ENCODE data around the gene SLC2A13. TPM values are rescaled to one million over a fixed set of nuclear protein-coding genes. Genes with fewer than 3 reads are reported as not detected.
"Not testable (repeated sequence)": the region's sequence is repeated elsewhere in the genome, so short reads cannot be mapped to it uniquely, and the experiment has no call there.

Gene SLC2A13
- total RNA-seq, 1 experiment from 2014 or later, result 0.66 TPM

GRCh38 chr12:39798429-39798828 lies 307.5 kb downstream of the SLC2A13 start:
- DNase-seq, result no peak

GRCh38 chr12:39795481-39795880 lies 310.4 kb downstream of the SLC2A13 start:
- DNase-seq, result no peak
- Histone ChIP-seq H3K27me3 (no peaks in the 10 kb centered on the region), H3K9me3 (no peaks in the 10 kb centered on the region), H3K36me3 (no peaks in the 10 kb centered on the region), H3K4me3 (no peak overlapping the region)

More at GRCh38 chr12:39798429-39798828, 307.5 kb downstream of the SLC2A13 start:
- no peaks in the 10 kb centered on the region for H3K36me3 ChIP-seq
- H3K27me3 ChIP-seq, result no peaks in the 10 kb centered on the region
- H3K9me3 ChIP-seq, result no peaks in the 10 kb centered on the region
- no peak overlapping the region for H3K4me3 ChIP-seq

GRCh38 chr12:39792938-39793337 lies 312.9 kb downstream of the SLC2A13 start:
- Histone ChIP-seq H3K4me3 (no peak overlapping the region), H3K9me3 (no peaks in the 10 kb centered on the region), H3K27me3 (no peaks in the 10 kb centered on the region), H3K36me3 (no peaks in the 10 kb centered on the region)
- no peak for DNase-seq

- no peak overlapping the region for H3K4me3 ChIP-seq
- H3K27me3 ChIP-seq, result no peaks in the 10 kb centered on the region
- no peak for DNase-seq
- H3K9me3 ChIP-seq, result no peaks in the 10 kb centered on the region
- no peaks in the 10 kb centered on the region for H3K36me3 ChIP-seq
These were observed 317.6 kb downstream of the SLC2A13 start for GRCh38 chr12:39788239-39788638.

GRCh38 chr12:39785814-39786213 lies 320.1 kb downstream of the SLC2A13 start:
- not testable (repeated sequence) for H3K4me3 ChIP-seq, H3K27me3 ChIP-seq, H3K9me3 ChIP-seq, H3K36me3 ChIP-seq, DNase-seq

GRCh38 chr12:39782026-39782545 lies 323.8 kb downstream of the SLC2A13 start:
- Histone ChIP-seq H3K9me3 (no peaks in the 10 kb centered on the region), H3K4me3 (no peak overlapping the region), H3K27me3 (no peaks in the 10 kb centered on the region), H3K36me3 (no peaks in the 10 kb centered on the region)
- no peak for DNase-seq

GRCh38 chr12:39780913-39781446 lies 324.9 kb downstream of the SLC2A13 start:
- H3K27me3 ChIP-seq, result no peaks in the 10 kb centered on the region
- no peak for DNase-seq
- no peaks in the 10 kb centered on the region for H3K9me3 ChIP-seq
- H3K4me3 ChIP-seq, result no peak overlapping the region
- no peaks in the 10 kb centered on the region for H3K36me3 ChIP-seq

- Histone ChIP-seq H3K9me3 (no peaks in the 10 kb centered on the region), H3K27me3 (no peaks in the 10 kb centered on the region), H3K4me3 (no peak overlapping the region), H3K36me3 (no peaks in the 10 kb centered on the region)
- no peak for DNase-seq
These were observed 325.4 kb downstream of the SLC2A13 start for GRCh38 chr12:39780411-39780912.

GRCh38 chr12:39779768-39780340 lies 326.0 kb downstream of the SLC2A13 start:
- Histone ChIP-seq H3K4me3 (no peak overlapping the region), H3K9me3 (no peaks in the 10 kb centered on the region), H3K27me3 (no peaks in the 10 kb centered on the region), H3K36me3 (no peaks in the 10 kb centered on the region)
- DNase-seq, result no peak

GRCh38 chr12:39777465-39777864 lies 328.4 kb downstream of the SLC2A13 start:
- H3K9me3 ChIP-seq, result no peaks in the 10 kb centered on the region
- no peak overlapping the region for H3K4me3 ChIP-seq
- DNase-seq, result no peak
- H3K27me3 ChIP-seq, result no peaks in the 10 kb centered on the region
- no peaks in the 10 kb centered on the region for H3K36me3 ChIP-seq

- Histone ChIP-seq H3K27me3 (no peaks in the 10 kb centered on the region), H3K4me3 (no peak overlapping the region)
- no peak for DNase-seq
These were observed 332.6 kb downstream of the SLC2A13 start for GRCh38 chr12:39773266-39773665.

GRCh38 chr12:39772821-39773259 lies 333.0 kb downstream of the SLC2A13 start:
- H3K4me3 ChIP-seq, result no peak overlapping the region
- no peak for DNase-seq

More at GRCh38 chr12:39773266-39773665, 332.6 kb downstream of the SLC2A13 start:
- Histone ChIP-seq H3K9me3 (no peaks in the 10 kb centered on the region), H3K36me3 (no peaks in the 10 kb centered on the region)

GRCh38 chr12:39771456-39771855 lies 334.4 kb downstream of the SLC2A13 start:
- no peaks in the 10 kb centered on the region for H3K9me3 ChIP-seq
- no peaks in the 10 kb centered on the region for H3K36me3 ChIP-seq
- H3K27me3 ChIP-seq, result no peaks in the 10 kb centered on the region
- H3K4me3 ChIP-seq, result no peak overlapping the region
- DNase-seq, result no peak

More at GRCh38 chr12:39772821-39773259, 333.0 kb downstream of the SLC2A13 start:
- H3K27me3 ChIP-seq, result no peaks in the 10 kb centered on the region
- H3K36me3 ChIP-seq, result no peaks in the 10 kb centered on the region
- H3K9me3 ChIP-seq, result no peaks in the 10 kb centered on the region

- Histone ChIP-seq H3K4me3 (no peak overlapping the region), H3K9me3 (no peaks in the 10 kb centered on the region), H3K36me3 (no peaks in the 10 kb centered on the region), H3K27me3 (no peaks in the 10 kb centered on the region)
- DNase-seq, result no peak
These were observed 340.8 kb downstream of the SLC2A13 start for GRCh38 chr12:39764944-39765560.

GRCh38 chr12:39763890-39764169 lies 342.1 kb downstream of the SLC2A13 start:
- no peak for DNase-seq
- Histone ChIP-seq H3K4me3 (no peak overlapping the region), H3K36me3 (no peaks in the 10 kb centered on the region)

GRCh38 chr12:39763071-39763889 lies 342.6 kb downstream of the SLC2A13 start:
- H3K9me3 ChIP-seq, result no peaks in the 10 kb centered on the region

More at GRCh38 chr12:39763890-39764169, 342.1 kb downstream of the SLC2A13 start:
- H3K9me3 ChIP-seq, result no peaks in the 10 kb centered on the region
- no peaks in the 10 kb centered on the region for H3K27me3 ChIP-seq

GRCh38 chr12:39755478-39755877 lies 350.4 kb downstream of the SLC2A13 start:
- H3K4me3 ChIP-seq, result no peak overlapping the region
- H3K27me3 ChIP-seq, result no peaks in the 10 kb centered on the region
- no peaks in the 10 kb centered on the region for H3K9me3 ChIP-seq
- H3K36me3 ChIP-seq, result no peaks in the 10 kb centered on the region
- no peak for DNase-seq

More at GRCh38 chr12:39763071-39763889, 342.6 kb downstream of the SLC2A13 start:
- Histone ChIP-seq H3K4me3 (no peak overlapping the region), H3K27me3 (no peaks in the 10 kb centered on the region), H3K36me3 (no peaks in the 10 kb centered on the region)
- DNase-seq, result no peak
